H1 (cell line): ENCODE data around the gene SLC26A1. TPM values are rescaled to one million over a fixed set of nuclear protein-coding genes. Genes with fewer than 3 reads are reported as not detected.

Experiments
- CTCF ChIA-PET: fragments of 300-600 bp; sonication (Branson Sonifier 250); formaldehyde crosslinking; loops from one replicate; lab custom pipeline; 2021; ENCODE audit not compliant: partially characterized antibody; lab: Charles Lee
- POLR2A ChIA-PET: fragments of 300-600 bp; sonication (Branson Sonifier 250); formaldehyde crosslinking; loops from one replicate; lab custom pipeline; 2021; ENCODE audit warnings: inconsistent platforms; ENCODE audit not compliant: partially characterized antibody; lab: Charles Lee
- DNase-seq, 2 experiments: peaks; one replicate each; pipeline versions ENCODE4 v3.0.0 to v3.0.0-alpha.2; 2010 to 2022; ENCODE audit warnings: low spot score in 2 of 2, low read depth in 1 of 2, mixed read lengths in 1 of 2
- FAIRE-seq: peaks from 2 replicates; lab custom pipeline; 2011; peaks lifted over from hg19 to GRCh38; lab: Jason Lieb, UNC
- H2AFZ ChIP-seq: 2 replicates; pipeline ENCODE4 v1.8.1; 2012; ENCODE audit warnings: low read length, inconsistent platforms
- H2AK5ac ChIP-seq: 2 replicates; pipeline ENCODE4 v1.6.1; 2013; ENCODE audit warnings: low read depth, low read length
- H2BK120ac ChIP-seq: replicated peaks from 2 replicates; pipeline ENCODE3; 2013; ENCODE audit warnings: low read depth, low read length, inconsistent platforms
- H2BK12ac ChIP-seq: 2 replicates; pipeline ENCODE4 v1.6.1; 2013; ENCODE audit warnings: low read depth, low read length
- H2BK15ac ChIP-seq: 2 replicates; pipeline ENCODE4 v1.6.1; 2013; ENCODE audit warnings: low read length
- H2BK20ac ChIP-seq: 2 replicates; pipeline ENCODE4 v1.6.1; 2013; ENCODE audit warnings: low read length
- H2BK5ac ChIP-seq: 2 replicates; pipeline ENCODE4 v1.6.1; 2013; ENCODE audit warnings: low read depth, low read length
- H3K14ac ChIP-seq: 2 replicates; pipeline ENCODE4 v1.6.1; 2013; ENCODE audit warnings: inconsistent platforms; ENCODE audit not compliant: insufficient read length
- H3K18ac ChIP-seq: 2 replicates; pipeline ENCODE4 v1.6.1; 2013; ENCODE audit warnings: low read length; ENCODE audit errors: extremely low read depth
- H3K23ac ChIP-seq: 2 replicates; pipeline ENCODE4 v1.6.1; 2013; ENCODE audit warnings: inconsistent platforms; ENCODE audit not compliant: insufficient read length
- H3K23me2 ChIP-seq: 2 replicates; pipeline ENCODE4 v1.6.1; 2013; ENCODE audit warnings: low read depth, low read length
- H3K27ac ChIP-seq: 2 replicates; pipeline ENCODE4 v1.6.1; 2011; ENCODE audit warnings: low read depth, low read length, inconsistent platforms
- H3K27me3 ChIP-seq, 4 experiments: replicated peaks in 1 of 4; 1 replicate in 1 of 4; 2 replicates in 3 of 4; pipeline versions ENCODE4 v1.6.1 to v1.8.1; 2011 to 2013; ENCODE audit warnings: low read length in 3 of 4, mild to moderate bottlenecking in 3 of 4, inconsistent platforms in 2 of 4, mixed read lengths in 2 of 4, moderate library complexity in 1 of 4; ENCODE audit not compliant: control insufficient read depth in 3 of 4, insufficient read depth in 3 of 4; ENCODE audit errors: extremely low read depth in 1 of 4
- H3K36me3 ChIP-seq, 4 experiments: 2 replicates each; pipeline versions ENCODE4 v1.6.1 to v1.8.1; 2011 to 2013; ENCODE audit warnings: mild to moderate bottlenecking in 4 of 4, low read length in 3 of 4, moderate library complexity in 2 of 4, control low read depth in 1 of 4, inconsistent platforms in 1 of 4; ENCODE audit not compliant: insufficient read depth in 4 of 4, control insufficient read depth in 2 of 4
- H3K4ac ChIP-seq: replicated peaks from 2 replicates; pipeline ENCODE3; 2013; ENCODE audit warnings: low read length, low read depth, mixed read lengths, inconsistent platforms; ENCODE audit not compliant: insufficient read length
- H3K4me1 ChIP-seq, 4 experiments: replicated peaks in 1 of 4; 1 replicate in 1 of 4; 2 replicates in 3 of 4; pipeline versions ENCODE4 v1.6.1 to v1.8.1; 2011 to 2013; ENCODE audit warnings: low read length in 3 of 4, inconsistent platforms in 2 of 4, mixed read lengths in 1 of 4; ENCODE audit not compliant: insufficient read depth in 4 of 4, control insufficient read depth in 3 of 4
- H3K4me2 ChIP-seq, 2 experiments: 2 replicates each; pipeline versions ENCODE4 v1.6.1 to v1.8.1; 2011 to 2013; ENCODE audit warnings: low read depth in 2 of 2, low read length in 2 of 2, control low read depth in 1 of 2, inconsistent platforms in 1 of 2, mild to moderate bottlenecking in 1 of 2; ENCODE audit not compliant: insufficient read depth in 1 of 2
- H3K4me3 ChIP-seq, 4 experiments: fragments of 200-600, 300-600 bp in 1 of 4; sonication (generic), shearing (Covaris generic), sonication (Bioruptor Twin) in 1 of 4; 2 replicates each; pipeline versions ENCODE4 v1.5.1 to v1.8.1; 2011 to 2016; ENCODE audit warnings: low read length in 4 of 4, low read depth in 3 of 4, control low read depth in 2 of 4, inconsistent platforms in 2 of 4, mild to moderate bottlenecking in 2 of 4, mixed read lengths in 1 of 4, moderate library complexity in 1 of 4; ENCODE audit not compliant: insufficient read depth in 2 of 4; ENCODE audit errors: extremely low read depth in 1 of 4
- H3K56ac ChIP-seq: replicated peaks from 2 replicates; pipeline ENCODE3; 2013; ENCODE audit warnings: low read depth, mild to moderate bottlenecking, mixed read lengths, low read length, inconsistent platforms; ENCODE audit not compliant: insufficient read length
- H3K79me1 ChIP-seq: 2 replicates; pipeline ENCODE4 v1.6.1; 2013; ENCODE audit warnings: low read depth, low read length, control low read depth
- H3K79me2 ChIP-seq, 2 experiments: 2 replicates each; pipeline versions ENCODE4 v1.6.1 to v1.8.1; 2012 to 2013; ENCODE audit warnings: low read length in 2 of 2, mild to moderate bottlenecking in 2 of 2, inconsistent platforms in 1 of 2; ENCODE audit not compliant: insufficient read depth in 2 of 2, control insufficient read depth in 1 of 2
- H3K9ac ChIP-seq, 4 experiments: replicated peaks in 1 of 4; 1 replicate in 1 of 4; 2 replicates in 3 of 4; pipeline versions ENCODE4 v1.6.1 to v1.8.1; 2011 to 2013; ENCODE audit warnings: low read depth in 3 of 4, low read length in 3 of 4, control low read depth in 2 of 4, mild to moderate bottlenecking in 2 of 4, moderate library complexity in 2 of 4, inconsistent platforms in 1 of 4; ENCODE audit errors: extremely low read depth in 1 of 4
- H3K9me3 ChIP-seq, 2 experiments: 2 replicates each; pipeline versions ENCODE4 v1.6.1 to v1.8.1; 2012 to 2013; ENCODE audit warnings: mild to moderate bottlenecking in 2 of 2, moderate library complexity in 2 of 2, control low read depth in 1 of 2, inconsistent platforms in 1 of 2, low read depth in 1 of 2, low read length in 1 of 2, mixed read lengths in 1 of 2; ENCODE audit not compliant: insufficient read depth in 2 of 2
- H4K20me1 ChIP-seq, 2 experiments: replicated peaks in 1 of 2; 2 replicates each; pipeline versions ENCODE3 to v1.8.1; 2011 to 2013; ENCODE audit warnings: inconsistent platforms in 2 of 2, low read length in 2 of 2, mild to moderate bottlenecking in 1 of 2; ENCODE audit not compliant: insufficient read depth in 2 of 2, control insufficient read depth in 1 of 2
- H4K5ac ChIP-seq: 2 replicates; pipeline ENCODE4 v1.6.1; 2013; ENCODE audit warnings: low read length, low read depth, mixed read lengths, inconsistent platforms; ENCODE audit not compliant: insufficient read length
- H4K8ac ChIP-seq: 2 replicates; pipeline ENCODE4 v1.8.0; 2013; ENCODE audit warnings: mild to moderate bottlenecking, moderate library complexity, low read length, inconsistent platforms; ENCODE audit not compliant: insufficient read depth; ENCODE audit errors: extremely low read depth
- H4K91ac ChIP-seq: replicated peaks from 2 replicates; pipeline ENCODE3; 2013; ENCODE audit warnings: low read length, mixed read lengths, inconsistent platforms; ENCODE audit not compliant: insufficient read length
- RFX5 ChIP-seq: IDR thresholded peaks from 2 replicates; pipeline ENCODE4 v1.6.1; 2011; ENCODE audit warnings: low read depth, low read length, improper control_type of control experiment, borderline replicate concordance
- TBP ChIP-seq: IDR thresholded peaks from 2 replicates; pipeline ENCODE4 v1.6.1; 2011; ENCODE audit warnings: low read depth, low read length, improper control_type of control experiment
- WGBS, 2 experiments: shearing (Covaris generic) in 1 of 2; methylation state at CpG; one replicate each; pipeline versions ENCODE4 v1.1.6 to v1.1.7; 2013 to 2015; ENCODE audit warnings: low lambda C conversion rate in 2 of 2, mixed read lengths in 2 of 2, inconsistent platforms in 1 of 2, low coverage in 1 of 2, missing lambda C conversion rate in 1 of 2; ENCODE audit not compliant: insufficient replicate concordance in 2 of 2, insufficient coverage in 1 of 2, insufficient read length in 1 of 2; ENCODE audit errors: extremely low coverage in 1 of 2, missing lambda C conversion rate in 1 of 2; 5-methylcytosine and 5-hydroxymethylcytosine counted together
- polyA plus RNA-seq, 7 experiments: library from polyadenylated mRNA; depleted of rRNA in 3 of 7; stranded (reverse) in 5 of 7; unstranded in 2 of 7; fragments of >200 nt in 5 of 7; fragments of 200-250 nt in 2 of 7; gene quantifications; 1 replicate in 5 of 7; 2 replicates in 1 of 7; 4 replicates in 1 of 7; pipeline versions ENCODE4 v1.2.1 to v1.2.3, GENCODE V29; 2011 to 2013; ENCODE audit warnings: missing spikeins in 2 of 7, mixed read lengths in 2 of 7
- total RNA-seq: library from RNA; stranded (reverse); fragmentation: NEBNext Ultra II Directional; extraction: Animal tissue kit (Norgen Biotek cat#: 25700); gene quantifications from 2 replicates; pipeline ENCODE4 v1.2.1, GENCODE V29; 2021
- TF ChIP-seq, protein P1 (sequence below): IDR thresholded peaks from 2 replicates; pipeline ENCODE4 v1.6.1; 2012; ENCODE audit warnings: low read length, inconsistent platforms

Gene SLC26A1
- total and polyA plus RNA-seq, 2 of the 8 experiments (the other 6 are each of a cell fraction or from before 2014, with no cell fraction given), result 0.11 TPM; not detected in 1

DNA sequence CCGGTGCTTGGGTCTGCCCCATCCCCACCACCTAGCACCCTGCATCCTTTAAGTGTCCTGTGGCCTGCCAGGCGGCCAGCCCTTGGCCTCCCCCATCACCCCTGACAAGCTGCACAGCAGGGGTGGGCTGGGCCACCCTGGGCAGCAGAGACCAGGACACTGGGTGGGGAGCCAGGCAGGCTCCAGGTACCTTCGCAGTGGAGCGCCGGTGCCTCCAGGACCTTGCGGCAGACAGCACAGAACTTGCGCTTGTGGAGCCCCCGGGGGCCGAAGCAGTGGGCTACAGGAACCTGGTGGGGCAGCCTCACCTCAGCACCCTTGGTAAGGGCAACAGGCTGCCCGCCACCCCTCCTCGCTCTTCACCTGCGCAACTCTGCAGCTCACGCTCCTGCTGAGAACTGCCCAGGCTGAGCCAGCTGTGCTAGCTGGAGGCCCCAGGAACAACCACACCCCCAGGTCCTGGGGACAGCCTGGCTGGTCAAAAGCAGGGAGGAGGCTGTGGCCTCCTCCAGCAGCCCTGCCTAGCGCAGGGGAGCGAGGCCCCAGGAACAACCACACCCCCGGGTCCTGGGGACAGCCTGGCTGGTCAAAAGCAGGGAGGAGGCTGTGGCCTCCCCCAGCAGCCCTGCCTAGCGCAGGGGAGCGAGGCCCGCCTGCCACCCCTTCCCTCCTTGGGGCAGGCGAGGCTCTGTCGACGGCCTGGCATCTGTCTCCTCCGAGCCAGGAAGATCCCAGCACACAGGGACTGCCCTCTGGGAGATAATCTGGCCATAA lies 24.4 kb downstream of the SLC26A1 start:
- Histone ChIP-seq H4K5ac (no peak overlapping the region), H3K9me3 (no peaks in the 10 kb centered on the region; a peak in 1 of 4 replicates), H4K20me1 (peaks cover 6 to 21% of the 10 kb centered on the region in 2 experiments), H3K56ac (no peak overlapping the region), H3K27ac (no peak overlapping the region), H2BK120ac (no peak overlapping the region)
- POLR2A ChIA-PET, result interaction anchor here (0.7 to 1.3 kb wide), 2 partner anchors 9 to 281 kb away, joined by 3 read pairs; no protein-coding TSS in a partner anchor
- TF ChIP-seq RFX5 (no peak), TBP (no peak)
- TF ChIP-seq, protein P1, sequence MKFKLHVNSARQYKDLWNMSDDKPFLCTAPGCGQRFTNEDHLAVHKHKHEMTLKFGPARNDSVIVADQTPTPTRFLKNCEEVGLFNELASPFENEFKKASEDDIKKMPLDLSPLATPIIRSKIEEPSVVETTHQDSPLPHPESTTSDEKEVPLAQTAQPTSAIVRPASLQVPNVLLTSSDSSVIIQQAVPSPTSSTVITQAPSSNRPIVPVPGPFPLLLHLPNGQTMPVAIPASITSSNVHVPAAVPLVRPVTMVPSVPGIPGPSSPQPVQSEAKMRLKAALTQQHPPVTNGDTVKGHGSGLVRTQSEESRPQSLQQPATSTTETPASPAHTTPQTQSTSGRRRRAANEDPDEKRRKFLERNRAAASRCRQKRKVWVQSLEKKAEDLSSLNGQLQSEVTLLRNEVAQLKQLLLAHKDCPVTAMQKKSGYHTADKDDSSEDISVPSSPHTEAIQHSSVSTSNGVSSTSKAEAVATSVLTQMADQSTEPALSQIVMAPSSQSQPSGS, result no peak
- TF ChIP-seq, all 59 proteins: peak for 0
- peak overlapping the region; percentile 39; the same call in 1 of the 2 replicates for H2BK12ac ChIP-seq
- no peak overlapping the region for H3K23ac ChIP-seq
- H3K4me2 ChIP-seq, result peak overlapping the region; percentile 61 to 73; a peak in 2 of 4 replicates
- no peaks in the 10 kb centered on the region for H3K79me1 ChIP-seq
- H2AFZ ChIP-seq, result no peak overlapping the region
- H4K8ac ChIP-seq, result no peak overlapping the region
- FAIRE-seq (no peak), DNase-seq (no peak)
- 84% methylated on average over 17 of the region's 23 CpGs; no CpG with 5 or more reads in 1 of the 2 experiments for WGBS, 2 experiments
- peaks cover 12% of the 10 kb centered on the region; the same call in 1 of the 2 replicates for H3K23me2 ChIP-seq
- no peaks in the 10 kb centered on the region for H3K36me3 ChIP-seq
- no peak overlapping the region for H2BK5ac ChIP-seq
- no peak overlapping the region for H3K9ac ChIP-seq
- peaks cover 9 to 42% (median 30%) of the 10 kb centered on the region in 4 experiments; a peak in 6 of 7 replicates for H3K27me3 ChIP-seq
- H3K4me1 ChIP-seq, result peaks cover 0 to 9% (median 4%) of the 10 kb centered on the region in 4 experiments; a peak in 3 of 7 replicates
- no peak overlapping the region for H3K14ac ChIP-seq
- CTCF ChIA-PET, result interaction anchor here (1.1 kb wide), 1 partner anchor 19 kb away, joined by 4 read pairs; the partner anchor contains the start of gene IDUA
- no peak overlapping the region for H4K91ac ChIP-seq
- H3K79me2 ChIP-seq, result no peaks in the 10 kb centered on the region
- H3K4me3 ChIP-seq, result peak overlapping the region in 1 of 4 experiments; percentile 45; a peak in 1 of 8 replicates
- no peak overlapping the region for H3K18ac ChIP-seq
- H2BK15ac ChIP-seq, result no peak overlapping the region
- no peak overlapping the region for H3K4ac ChIP-seq
- H2AK5ac ChIP-seq, result no peak overlapping the region
- no peak overlapping the region; the same call in 1 of the 2 replicates for H2BK20ac ChIP-seq
